HG03432 (cell line): ENCODE data around the gene RALA.
A peak's percentile ranks its signal among the peaks of the same experiment; 100 is the strongest.

Experiments used
- ATAC-seq: cut with Tn5 transposase; IDR thresholded peaks from one replicate; pipeline ENCODE4 v1.9.1; 2021; ENCODE audit warnings: mild to moderate bottlenecking, moderate library complexity; ENCODE audit not compliant: unreplicated experiment

Gene RALA

DNA sequence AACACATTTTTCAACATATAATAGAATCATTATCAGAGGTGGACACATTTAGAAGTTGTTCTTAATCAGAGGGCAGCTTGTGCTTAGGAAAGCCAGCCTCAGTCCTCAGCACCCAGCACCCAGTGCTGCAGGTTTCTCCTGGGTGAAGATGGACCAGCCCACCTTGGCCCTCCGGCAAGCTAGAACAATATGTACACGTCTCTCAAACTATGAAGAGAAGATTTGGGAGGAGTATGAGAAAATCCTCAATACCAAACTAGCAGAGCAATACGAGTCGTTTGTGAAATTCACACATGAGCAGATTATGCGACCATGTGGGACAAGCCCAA, 13.5 kb upstream of the RALA start:
- ATAC-seq: peak; percentile 7

DNA sequence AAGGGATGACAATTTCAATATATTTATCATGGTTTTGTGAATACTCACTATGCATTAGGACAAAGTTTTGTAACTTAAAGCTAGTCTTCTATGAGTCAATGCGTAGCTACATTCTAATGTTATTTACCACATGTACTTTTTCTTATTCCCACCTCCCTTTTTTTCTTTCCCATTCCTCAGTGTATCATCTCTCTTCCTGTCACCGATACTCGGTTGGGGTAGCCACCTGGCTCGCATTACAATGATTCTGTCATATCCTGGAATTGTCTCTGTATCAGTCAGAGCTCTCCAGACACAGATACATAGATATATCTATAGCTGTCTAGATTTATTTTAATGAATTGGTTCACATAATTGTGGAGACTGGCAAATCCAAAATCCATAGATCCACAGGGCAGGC, 9.8 kb upstream of the RALA start:
- ATAC-seq: no peak

DNA sequence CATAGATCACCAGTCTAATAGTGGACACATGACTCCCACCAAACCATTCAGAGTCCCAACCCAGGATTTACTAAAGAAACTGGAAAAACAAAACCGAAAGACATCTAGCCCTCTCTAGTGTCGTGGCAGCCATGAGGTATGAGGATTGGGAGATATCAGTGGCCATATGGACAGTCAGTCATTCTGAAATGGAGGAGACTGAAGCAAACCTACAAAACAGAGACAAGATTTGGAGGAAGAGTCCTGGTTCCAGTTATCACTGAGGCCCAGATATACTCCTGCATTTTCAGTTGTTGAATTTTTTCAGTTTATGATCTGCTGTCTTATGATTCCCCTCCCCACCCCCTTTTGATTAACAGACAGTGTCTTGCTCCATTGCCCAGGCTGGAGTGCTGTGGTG, 9.1 kb upstream of the RALA start:
- no peak for ATAC-seq

DNA sequence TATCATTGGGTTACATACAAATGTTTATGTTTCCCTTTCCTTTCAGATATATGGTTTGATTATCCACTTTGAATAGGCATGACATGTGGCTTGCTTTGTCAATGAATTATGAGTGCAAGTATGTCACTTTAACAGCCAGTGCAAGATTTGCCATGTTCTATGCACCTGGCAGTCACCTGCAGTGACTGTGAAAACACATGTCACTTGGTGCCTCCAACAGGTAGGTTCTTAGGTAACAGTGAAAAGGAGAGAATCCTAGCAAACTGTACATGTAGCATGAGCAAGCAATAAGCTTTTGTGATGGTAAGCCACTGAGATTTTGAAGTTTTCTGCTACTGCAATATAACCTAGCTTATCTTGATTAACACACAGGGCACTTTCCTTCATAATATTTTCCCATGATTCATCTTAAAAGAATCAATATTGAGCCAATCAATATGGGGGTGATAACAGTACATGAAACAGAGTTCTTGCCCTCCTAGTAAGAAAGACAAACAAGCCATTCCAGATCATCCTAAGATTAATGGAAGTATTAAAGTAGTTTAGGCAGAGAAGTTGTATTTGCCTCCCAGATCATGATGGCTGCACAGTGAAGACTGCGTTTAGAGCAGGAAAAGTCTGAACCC, 7.9 kb upstream of the RALA start:
- no peak for ATAC-seq

DNA sequence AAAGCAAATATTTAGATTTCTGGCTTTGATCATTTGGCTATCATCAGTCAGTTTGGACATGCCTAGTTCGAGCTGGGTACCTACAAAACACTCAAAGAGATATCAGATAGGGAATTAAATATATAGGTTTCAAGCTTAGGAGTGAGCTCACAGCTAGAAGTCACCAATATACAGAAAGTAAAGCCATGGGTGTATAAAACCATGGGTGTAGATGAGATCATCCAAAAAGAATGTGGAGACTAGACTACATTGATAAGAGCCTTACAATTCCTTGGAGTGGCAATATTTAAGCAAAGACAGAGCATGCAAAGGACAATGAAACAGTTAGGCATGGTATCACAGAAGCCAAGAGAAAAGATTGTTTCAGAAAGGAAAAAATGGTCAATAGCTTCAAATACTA, 7.2 kb upstream of the RALA start:
- ATAC-seq: no peak

DNA sequence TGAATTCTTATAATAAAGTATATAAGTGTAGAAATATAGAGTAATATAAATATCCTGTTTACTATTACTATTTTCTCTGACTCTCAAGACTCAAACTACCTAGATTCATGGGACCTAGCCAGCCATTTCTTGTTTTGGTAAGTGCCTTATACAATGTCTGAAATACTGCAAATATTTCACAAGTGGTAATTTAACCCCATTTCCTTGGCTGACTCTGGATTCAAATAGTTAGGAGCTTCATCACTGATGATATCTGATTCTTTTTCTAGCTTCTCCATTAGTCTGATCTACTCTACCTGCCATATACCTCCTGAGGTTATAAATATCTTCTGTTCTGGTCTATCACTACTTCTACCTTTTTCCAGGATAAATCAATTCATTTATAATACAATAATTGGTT, 6.4 kb upstream of the RALA start:
- no peak for ATAC-seq

DNA sequence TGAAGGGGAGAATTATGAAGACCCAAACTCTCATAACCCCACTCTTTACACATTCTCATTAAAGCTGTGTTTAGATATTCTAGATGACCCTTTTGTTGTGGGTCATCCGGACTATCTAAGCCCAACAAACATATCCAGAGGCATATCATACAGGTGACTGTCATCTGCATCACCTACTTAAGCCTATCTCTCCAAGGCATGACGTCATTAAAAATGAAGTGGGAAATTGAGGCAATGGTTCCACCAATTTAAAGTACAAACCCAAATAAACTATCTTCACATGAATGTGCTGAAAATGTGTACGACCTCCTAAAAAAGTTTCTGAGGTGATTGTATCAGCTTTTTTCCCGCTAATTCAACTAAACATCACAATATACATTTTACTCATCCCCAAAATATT, 4.5 kb upstream of the RALA start:
- ATAC-seq: no peak

DNA sequence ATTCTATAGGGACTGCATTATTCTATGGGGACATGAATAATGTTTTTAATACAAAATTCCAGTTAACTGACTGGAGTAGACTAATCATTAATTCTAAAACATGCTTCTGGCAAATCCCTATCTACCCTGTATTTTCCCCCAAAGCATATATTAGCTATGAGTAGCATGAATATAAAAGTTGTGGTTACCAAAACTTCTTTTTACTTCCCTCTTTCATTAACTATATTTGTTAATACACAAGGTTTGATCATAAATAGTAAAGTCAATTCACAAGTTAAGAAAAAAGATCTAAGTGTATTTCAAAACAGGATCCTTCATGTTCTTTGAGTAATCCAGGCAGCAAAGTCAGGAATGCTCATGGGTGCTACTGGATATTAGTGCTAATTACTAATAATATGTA, 2.9 kb upstream of the RALA start:
- no peak for ATAC-seq

DNA sequence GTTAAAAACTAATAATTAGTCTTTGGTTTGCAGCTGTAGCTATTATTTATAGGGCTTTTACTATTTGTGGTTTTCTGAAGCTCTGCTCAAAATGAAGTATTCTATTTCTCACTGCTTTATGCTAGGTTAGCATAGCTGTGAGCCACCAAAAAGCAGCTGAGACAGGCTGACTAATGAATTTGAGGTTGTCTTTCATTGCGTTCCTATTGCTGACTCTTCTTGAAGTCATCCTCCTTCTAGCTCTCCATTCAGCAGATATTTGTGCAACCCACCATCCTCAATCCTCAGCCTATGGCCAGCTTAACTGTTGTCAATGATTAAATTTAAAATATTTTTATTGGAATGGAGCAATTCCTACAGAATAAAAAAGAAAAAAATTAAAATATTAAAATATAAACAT, 2.1 kb upstream of the RALA start:
- ATAC-seq: no peak

DNA sequence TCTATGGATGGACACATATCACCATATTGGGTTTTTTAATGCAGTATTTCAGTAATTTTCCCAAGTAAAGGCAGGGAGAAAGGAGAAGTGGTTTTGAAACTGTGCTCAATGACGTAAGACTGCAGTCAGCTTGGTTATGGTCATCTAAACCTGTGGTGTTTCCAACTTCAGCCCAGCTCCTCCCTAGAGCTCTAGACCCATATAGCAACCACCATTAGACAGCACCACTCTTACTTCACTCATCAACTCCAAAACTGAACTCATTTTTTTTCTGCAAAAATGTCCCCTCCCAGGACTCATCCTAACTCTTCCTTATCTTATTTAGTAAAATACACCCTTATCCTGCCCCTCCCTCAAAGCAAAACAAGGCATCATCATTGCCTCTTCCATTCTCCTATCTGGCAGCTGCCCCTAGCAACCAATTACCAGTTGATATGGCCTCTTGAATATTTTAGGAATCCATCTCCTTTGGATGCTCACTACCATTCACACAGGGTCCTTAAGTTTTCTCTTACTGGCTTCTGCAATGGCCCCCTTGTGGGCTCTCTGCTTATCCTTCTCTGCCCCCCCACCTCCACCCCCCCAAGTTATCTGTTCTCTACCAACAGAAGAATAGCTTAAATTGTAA, 1.5 kb upstream of the RALA start:
- ATAC-seq: peak; percentile 27

DNA sequence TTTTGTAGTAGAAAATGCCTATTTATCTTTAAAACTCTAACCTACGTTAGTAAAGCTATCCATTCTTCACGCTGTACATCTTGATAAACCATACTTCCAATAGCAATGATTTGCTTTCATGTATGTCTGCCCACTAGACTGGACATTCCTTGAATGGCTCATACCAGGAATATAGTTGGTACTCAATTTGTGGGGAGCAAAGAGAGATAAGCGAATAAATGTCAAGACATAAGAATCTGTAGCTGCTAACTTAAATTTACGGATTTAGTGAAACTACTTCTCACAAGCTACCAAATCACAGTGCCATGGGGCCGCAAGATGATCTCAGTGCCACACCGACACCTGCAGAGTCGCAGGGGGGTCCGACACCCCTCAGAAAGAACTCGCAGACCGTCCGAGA, 763 bp upstream of the RALA start:
- ATAC-seq: no peak

DNA sequence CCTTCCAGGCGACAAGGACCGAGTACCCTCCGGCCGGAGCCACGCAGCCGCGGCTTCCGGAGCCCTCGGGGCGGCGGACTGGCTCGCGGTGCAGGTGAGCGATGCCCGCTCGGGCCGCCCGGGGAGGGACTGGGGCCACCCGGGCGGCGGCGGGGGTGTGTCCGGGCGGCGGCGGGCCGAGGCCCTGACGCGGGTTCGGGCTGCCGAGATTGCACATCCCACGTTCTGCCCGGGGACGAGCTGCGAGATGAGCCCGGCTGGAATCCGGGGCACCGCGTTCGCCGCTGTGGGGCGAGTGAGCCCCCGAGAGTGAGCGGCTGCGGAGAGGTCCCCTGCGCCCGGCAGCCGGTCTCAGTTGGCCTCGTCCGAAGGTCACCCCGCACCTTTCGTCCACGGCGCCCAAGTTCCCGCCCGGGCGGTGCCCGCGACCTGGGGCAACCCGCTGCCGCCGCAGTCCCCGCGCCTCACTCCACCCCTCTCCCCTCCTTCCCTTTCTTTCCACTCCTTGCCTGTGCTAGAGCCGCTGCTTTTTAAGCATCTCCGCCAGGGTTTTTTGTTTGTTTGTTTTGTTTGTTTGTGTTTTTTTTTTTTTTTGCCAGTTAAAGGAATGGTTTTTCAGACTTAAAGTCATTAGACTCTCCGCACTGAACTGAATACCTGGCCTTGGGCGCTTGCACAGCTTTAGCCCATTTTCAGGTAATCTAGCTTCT, 515 bp downstream of the RALA start:
- peak; percentile 57 for ATAC-seq

DNA sequence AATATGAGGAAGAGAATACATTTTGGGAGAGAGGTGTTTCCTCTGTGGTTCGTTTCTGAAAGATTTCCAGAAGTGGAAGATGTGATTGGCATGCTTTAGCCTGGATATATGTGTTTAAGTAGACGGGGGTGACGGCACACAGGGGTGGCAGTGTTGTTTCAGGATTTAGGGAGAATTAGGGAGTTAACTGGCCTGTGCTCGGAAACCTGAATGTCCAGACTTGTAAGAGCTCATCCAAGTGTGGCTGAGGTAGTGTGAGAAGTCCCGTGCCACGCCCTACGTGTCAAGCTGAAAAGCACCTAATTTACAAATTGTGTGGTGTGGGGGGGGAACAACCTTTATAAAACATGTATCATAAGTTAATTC, 1.1 kb downstream of the RALA start:
- no peak for ATAC-seq

DNA sequence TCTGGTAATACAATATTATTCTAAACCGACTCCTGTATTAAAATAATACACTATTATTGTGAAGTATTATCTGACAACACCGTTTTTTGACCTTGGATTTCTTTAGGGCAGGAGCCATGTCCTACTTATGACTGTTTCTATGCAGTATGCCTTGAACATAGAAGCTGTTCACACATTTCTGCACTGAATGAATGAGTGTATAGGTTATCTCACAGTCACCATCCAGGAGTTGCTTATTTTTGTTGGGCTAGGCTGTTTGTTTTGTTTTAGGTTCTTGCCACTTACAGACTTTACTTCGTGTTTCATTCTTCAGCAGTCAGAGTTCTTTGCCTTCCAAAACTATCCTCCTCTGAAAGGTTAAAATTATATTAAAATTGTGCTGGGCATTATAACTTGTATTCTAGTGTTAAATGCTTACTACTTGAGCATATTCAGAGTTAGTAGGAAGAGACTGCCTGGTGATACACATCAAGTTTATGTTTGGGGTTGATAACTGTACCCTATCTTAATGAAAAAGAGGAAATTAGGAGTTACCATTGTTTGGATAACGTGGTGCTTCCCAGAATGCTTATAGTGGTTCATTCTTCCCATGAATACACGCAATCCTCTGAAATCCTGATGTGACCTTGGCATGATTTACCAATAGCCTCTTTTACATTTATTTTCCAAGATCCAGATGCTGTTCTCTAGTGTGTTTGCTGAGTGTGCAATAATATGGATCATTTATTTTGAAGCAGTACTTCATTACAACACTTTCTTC, 1.7 kb downstream of the RALA start:
- ATAC-seq: no peak

DNA sequence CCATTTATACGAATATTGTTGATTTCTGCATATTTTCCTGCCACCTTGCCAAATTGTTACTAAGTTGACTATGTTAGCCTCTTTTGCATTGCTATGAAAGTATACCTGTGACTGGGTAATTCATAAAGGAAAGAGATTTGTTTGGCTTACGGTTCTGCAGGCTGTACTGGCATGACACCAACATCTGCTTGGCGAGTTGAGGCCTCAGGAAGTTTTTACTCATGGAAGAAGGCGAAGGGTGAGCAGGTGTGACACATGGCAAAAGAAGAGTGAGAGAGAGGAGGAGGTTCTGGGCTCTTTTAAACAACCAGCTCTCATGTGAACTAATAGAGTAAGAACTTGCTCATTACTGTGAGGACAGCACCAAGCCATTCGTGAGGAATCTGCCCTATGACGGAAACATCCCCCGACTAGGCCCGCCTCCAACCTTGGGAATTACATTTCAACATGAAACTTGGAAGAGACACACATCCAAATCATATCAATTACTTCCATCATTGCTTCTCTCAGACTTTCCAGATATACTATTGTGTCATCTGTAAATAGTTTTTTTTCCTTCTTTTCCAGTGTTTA, 8.4 kb downstream of the RALA start:
- no peak for ATAC-seq

DNA sequence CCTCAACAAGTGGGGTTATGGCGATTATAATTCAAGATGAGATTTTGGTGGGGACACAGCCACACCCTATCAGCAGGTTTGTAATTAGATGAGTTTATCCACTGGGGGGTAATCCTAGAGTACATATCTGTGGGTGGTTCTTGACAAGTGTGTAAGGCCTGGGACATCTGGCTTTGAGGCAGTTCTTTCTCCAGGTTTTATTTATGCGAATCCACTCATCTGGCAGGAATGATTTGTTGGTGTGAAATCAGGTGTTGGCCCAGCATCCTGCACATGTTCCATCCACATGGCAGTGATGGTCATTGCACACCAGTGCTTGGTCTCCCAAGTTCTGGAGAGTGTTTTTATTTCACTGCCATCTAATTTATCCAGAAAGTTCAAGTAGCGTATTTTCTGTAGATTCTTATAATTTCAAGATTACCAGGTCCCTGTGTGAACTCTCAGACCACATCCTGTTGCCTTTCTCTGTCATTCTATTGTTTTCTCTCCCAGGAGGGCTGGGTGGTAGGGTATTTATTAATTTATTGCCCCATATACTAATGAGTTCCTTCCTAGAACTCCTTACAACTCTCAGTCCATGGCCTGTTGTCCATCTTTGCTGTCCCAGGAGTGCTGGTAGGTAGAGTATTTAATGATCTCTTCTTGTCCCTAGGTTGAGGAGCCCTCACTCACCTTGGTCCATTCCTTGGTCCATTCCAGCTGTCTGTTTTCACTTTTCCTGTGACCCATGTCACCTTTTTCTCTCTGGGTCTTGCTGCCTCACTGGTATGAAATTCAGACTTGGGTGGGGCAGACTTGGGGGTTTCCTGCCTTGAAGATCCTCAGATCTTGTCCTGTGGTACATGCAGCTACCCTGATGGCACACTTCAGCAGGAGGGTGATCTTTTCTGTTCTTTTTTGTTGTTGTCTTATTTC, 10.4 kb downstream of the RALA start:
- peak; percentile 77 for ATAC-seq

DNA sequence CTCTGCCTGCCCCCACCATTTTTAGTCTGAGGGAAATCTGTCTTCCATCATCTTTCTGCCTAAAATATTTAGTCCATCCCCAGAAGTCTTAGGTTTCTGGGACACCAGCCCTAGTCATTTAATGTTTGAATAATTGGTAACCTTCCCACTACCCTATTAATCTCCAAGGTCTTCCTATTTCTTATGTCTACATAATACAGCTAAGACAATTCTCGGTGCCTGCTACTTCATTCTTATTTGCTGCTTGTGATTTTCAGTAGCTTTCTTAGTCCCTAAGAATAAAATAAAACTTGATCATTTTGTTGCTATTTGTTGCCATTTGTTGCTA, 11.1 kb downstream of the RALA start:
- ATAC-seq: no peak

DNA sequence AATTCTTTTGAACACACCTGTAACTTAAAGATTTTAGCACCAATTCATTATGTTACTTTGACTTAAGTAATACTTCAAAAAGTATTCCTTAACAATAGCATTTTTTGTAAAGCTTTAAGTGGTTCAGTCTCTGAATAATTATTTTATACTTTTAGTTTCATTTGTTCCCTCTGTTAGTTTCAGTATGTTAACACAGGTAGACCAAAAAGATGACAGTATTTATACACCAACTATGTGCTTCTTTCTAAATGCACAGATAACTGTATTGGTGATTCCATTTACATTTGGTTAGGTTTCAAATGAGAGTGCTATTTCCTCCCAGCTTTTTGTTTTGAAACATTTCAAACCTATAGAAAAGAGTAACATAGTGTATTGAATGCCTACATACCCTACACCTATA, 14.0 kb downstream of the RALA start:
- peak; percentile 50 for ATAC-seq

DNA sequence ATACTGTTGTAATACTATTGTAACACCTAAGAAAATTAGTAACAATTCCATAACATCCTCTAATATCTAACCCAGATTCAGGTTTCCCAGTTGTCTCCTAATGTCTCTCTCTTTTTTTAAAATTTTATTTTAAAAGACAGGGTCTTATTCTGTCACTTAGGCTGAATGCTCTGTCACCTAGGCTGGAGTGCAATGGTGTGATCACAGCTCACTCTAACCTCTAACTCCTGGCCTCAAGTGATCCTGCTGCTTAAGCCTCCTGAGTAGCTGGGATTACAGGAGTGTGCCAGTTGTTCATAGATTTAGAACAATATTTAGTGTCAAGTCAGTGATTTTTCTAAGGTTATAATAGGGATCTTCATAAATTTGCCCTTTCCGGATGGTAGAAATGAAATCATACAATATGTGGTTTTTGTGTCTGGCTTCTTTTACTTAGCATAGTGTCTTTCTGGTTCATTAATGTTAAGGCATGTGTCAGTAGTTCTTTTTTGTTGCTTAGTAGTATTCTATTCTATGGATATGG, 14.7 kb downstream of the RALA start:
- no peak for ATAC-seq

DNA sequence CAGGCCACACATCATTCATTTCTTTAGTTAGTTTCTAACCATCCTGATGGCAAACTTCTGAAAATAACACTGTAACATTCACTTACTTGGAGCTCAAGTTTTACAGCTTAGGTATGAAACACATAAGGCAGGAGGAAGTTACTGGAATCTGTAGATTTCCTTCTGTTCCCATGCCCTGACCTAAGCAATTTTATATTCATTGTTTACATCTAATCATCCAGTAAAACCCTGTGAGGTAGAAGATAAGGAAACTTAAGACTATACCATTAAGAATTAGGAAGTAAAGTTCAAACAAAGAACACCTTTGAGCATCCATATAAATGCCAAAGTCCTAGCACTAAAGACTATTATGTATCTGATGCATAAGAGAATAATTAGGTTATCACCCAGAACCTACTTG, 19.5 kb downstream of the RALA start:
- no peak for ATAC-seq

DNA sequence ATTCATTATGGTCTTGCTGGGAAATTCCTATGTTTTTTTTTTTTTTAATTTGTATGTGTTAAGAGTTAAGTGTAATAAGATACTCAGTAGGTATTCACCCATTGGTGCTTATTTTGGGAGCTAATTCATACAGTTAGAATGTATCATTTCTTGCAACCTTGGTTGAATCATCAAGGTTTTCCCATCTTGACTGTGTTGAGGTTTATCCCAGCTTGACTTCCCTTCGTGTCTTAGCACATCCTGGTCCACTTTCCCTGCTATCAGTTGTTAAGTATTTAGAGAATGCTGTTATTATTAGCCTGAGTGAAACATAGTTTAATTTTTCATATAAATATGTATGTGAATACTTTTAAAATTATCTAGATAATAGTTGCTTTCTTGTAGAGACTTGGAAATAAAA, 20.8 kb downstream of the RALA start:
- no peak for ATAC-seq
